CD4-positive, alpha-beta T cell treated with Interferon gamma for 1 hour (primary cell): ENCODE data around the gene MYO7A.

Source experiments
- DNase-seq: peaks from one replicate; pipeline ENCODE4 v3.0.0-alpha.2; 2020

The MYO7A gene

DNA sequence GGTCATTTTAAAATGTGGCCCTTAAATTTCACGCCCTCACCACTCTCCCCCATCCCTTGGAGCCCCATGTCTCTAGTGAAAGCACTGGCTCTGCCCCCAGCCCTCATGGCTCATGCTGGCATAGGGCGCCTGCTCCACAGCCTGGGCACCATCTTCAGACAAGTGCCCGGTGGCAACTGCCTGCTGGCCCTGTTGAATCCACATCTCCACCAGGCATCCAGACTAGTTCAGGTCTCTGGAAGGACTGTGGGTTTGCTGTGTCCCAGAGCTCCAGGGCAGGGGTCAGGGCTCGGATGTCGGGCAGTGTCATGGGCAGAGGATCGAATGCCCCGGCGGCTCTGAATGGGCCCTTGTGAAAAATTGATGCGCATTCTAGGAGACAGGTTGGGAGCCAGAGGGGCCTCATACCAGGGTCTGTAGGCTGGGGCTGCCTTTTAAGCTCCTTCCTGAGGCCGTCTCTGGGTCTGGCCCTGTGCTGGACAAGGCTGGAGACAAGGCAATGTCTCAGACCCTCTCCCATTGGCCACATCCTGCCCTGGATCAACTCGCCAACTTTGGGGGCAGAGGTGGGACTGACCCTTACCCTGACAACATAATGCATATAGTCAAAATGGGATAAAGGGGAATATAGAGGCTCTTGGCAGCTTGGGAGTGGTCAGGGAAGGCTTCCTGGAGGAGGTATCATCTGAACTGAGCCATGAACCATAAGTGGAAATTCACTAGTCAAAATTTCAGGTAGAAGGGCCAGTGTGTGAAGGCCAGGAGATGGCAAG, 1.2 kb downstream of the MYO7A start:
- DNase-seq: no peak

DNA sequence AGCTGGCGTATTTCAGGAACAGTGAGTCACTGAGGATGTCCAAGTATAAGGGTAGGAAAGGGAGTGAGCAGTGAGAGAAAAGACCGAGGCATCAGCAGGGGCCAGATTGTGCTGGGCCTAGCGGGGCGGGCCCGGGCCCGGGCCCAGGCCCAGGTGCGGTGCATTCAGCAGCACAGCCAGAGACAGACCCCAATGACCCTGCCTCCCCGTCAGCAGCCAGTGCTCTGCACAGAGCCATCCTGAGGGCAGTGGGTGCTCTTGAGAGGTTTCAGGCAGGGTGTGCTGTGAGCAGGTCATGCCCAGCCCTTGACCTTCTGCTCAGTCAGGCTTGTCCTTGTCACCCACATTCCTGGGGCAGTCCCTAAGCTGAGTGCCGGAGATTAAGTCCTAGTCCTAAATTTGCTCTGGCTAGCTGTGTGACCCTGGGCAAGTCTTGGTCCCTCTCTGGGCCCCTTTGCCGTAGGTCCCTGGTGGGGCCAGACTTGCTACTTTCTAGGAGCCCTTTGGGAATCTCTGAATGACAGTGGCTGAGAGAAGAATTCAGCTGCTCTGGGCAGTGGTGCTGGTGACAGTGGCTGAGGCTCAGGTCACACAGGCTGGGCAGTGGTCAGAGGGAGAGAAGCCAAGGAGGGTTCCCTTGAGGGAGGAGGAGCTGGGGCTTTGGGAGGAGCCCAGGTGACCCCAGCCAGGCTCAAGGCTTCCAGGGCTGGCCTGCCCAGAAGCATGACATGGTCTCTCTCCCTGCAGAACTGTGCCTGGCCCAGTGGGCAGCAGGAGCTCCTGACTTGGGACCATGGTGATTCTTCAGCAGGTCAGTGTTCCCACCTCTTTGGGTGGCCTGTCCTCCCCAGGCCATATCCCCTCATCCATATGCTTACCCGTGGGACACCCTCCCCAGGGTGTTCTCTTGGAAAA, 2.1 kb downstream of the MYO7A start:
- no peak for DNase-seq

DNA sequence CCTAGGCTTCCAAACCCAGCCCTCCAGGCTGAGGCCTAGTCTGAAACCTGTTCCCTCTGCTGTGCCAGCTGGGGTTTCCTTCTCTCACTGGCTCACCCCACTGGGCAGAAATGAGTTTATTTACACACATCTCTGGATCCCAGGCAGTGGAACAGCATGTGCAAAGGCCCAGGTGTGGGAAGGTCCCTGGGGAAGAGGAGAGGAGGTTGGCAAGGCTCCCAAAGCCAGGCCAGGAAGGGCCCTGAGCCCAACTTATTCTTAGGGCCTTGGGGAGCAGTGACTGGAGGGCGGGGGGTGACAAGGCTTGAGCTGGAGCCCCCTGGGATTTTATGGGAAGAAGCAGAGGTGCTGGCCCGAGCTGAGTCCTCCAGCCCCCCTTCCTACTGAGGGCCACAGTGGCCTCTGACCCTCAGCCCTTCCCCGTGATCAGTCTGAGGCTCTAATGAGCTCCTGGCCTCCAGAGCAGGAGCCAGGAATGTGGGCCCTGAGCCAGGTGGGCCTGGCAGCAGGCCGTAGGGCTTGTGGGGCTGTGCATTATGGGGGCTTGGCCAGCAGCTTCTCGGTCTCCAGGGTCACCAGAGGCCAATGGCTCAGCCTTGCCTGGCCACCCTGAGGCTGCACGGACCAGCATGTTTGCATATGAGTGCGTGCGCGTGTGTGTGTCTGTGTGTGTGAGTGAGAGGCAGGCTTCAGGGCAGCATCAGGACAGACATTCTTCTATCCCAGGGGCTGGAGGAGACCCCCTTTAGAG, 2.9 kb downstream of the MYO7A start:
- no peak for DNase-seq

DNA sequence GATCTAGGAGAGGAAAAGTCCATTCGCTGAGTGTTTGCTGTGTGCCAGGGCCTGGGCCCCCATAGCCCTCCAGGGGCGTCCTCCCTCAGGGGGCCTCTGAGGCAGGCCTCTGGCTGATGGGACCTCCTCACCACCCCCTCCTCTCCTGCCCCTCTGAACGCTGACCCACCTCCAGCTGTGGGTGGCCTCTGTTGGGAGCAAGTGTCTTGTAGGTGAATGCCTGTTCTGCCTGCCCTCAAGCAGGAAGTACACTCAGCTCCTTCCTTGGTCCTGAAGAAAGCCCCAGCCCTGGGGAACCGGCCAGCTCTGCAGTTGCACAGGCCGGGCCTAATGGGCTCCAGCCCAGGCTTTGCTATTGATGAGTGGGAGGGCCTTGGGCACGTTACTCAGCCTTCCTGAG, 3.5 kb downstream of the MYO7A start:
- no peak for DNase-seq

DNA sequence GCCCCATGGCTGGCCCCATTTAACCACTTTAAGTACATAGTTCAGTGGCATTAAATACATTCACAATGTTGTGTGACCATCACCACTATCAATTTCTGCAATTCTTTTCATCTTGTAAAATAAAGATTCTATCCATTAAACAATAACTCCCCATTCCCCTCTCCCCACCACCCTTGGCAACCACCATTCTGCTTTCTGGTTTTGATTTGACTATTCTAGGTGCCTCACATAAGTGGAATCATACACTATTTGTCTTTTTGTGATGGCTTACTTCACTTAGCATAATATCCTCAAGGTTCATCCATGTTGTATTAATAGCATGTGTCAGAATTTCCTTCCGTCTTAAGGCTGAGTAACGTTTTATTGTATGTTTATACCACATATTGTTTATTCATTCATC, 7.0 kb downstream of the MYO7A start:
- DNase-seq: no peak

DNA sequence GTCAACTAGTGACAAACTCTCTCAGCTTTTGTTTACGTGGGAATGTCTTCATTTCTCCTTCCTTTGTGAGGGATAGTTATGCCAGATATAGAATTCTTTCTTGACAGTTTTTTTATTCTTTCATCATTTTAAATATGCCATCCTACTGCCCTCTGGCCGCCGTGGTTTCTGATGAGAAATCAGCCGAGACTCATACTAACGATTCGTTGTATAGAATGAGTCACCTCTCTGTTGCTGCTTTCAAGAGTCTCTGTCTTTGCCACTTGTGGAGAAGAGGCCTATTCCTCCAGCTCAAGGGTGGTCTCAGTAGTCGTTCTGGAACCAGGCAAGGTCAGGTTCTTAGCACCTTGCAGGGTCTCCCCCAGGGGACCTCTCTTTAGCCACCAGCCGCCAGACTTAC, 8.0 kb downstream of the MYO7A start:
- no peak for DNase-seq

DNA sequence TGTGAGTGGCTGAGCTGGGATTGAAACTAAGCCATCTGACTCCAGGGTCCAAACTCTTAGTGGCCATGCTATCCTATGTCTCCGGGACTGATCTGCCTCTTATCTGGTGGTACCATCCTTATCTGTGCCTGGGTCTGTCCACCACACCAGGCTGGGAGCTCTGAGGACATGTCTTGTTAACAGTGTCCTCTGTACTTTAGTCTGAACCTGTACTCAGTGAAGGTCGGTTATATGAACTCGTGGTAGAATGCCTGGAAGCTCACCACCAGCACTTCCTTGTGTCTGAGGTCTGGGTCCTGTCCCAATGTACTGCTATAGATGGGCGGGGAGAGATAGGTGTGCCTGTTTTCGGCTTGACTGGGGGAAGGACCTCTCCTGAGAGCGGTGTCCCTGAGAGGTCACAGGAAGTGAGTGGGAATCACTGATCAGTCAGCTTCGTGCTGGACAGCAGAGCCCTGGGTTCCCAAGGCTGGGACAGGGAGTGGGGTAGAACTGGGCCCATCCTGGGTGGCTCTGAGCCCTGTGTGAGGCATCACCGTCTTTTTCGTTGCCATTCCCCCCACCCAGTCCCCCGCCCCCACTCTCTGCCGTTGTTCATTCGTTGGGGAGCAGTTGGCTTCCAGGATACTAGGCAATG, 8.9 kb downstream of the MYO7A start:
- no peak for DNase-seq

DNA sequence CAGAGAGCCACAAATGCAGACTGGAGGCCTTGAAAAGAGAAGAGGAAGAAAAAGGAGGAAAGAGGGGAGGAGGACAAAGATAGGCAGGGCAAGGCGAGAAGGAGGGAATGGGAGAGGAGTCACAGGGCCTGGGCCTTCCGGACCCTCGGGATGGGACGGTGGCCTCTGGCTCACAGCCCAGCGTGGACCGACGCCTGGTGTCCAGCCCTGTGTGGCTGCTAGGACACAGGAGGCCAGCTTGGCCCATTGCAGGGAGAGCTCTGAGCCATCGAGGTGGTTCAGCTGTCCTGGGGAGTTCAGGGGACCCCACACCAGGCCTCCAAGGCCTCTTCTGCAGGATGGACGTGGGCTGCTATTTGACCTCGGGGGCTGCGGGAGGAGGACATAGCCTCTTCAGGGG, 9.4 kb downstream of the MYO7A start:
- DNase-seq: no peak

DNA sequence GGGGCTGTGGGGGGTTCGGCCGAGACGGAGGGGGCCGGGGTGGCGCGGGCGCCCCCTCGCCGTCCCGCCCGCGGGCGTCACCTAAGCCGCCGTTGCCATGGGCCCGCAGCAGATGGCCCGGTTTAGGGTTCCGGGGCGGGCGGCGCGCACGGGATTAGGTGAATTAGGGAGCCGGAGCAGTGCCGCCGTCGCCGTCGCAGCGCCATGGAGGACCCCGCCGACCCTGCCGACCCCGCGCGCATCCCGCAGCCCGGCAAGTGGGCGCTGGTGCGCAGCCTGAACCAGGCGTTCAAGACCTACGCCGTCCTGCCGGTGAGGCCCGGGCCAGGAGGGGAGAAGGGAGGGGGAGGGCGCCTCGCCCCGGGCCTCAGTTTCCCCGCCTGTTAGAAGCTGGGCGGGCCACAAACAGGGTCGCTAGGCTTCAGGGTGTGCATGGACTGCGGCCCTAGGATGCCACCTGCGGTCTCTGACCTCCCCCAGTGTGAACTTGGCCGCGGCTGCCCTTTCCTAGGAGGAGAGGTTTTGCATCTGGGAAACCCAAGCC, 10.1 kb downstream of the MYO7A start:
- no peak for DNase-seq

DNA sequence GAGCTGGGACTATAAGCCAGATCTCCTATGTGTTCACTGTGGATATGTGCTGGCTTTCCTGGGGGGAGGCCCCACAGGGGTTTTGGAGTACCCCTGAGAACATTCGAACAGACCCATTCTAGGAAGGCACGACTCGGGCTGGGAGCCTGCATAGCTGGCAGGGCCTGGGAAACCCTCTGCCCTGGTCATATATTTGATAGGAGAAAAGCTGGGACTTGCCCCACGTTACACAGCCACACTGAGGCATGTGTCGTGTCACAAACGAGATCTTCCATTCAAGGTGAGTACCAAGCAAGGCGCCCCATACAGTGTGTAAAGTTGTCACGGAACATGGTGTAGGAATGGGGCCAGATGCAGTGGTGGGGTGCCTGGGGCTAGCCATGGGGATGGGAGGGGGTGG, 11.2 kb downstream of the MYO7A start:
- no peak for DNase-seq

DNA sequence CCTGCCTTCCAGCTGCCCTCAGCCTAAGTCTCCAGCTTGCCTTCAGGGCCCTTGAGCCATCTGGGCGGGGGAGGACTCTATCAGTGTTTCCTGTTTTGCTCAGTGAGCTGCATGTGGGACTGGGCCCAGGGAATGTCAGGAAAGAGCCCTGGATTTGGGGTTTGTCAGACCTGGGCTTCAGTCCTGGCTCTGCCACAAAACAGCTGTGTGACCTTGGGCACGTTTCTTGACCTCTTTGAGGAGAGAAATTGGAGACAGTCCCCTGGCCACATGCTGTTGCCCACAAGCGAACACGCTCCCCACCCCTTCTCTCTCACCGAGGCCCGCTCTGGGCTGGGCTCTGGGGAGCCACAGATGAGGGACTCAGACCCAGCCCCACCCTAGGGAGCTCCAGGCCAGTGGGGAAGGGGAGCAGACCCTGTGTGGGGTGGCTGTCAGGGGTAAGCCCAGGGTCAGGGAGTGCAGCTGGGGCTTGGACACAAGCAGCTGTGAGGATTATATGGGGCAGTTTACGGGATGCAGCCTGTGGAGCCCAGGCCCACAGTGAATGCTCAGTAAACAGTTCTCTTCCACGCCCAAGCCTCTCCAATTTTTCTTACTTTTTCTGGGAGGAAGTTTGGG, 12.3 kb downstream of the MYO7A start:
- no peak for DNase-seq

DNA sequence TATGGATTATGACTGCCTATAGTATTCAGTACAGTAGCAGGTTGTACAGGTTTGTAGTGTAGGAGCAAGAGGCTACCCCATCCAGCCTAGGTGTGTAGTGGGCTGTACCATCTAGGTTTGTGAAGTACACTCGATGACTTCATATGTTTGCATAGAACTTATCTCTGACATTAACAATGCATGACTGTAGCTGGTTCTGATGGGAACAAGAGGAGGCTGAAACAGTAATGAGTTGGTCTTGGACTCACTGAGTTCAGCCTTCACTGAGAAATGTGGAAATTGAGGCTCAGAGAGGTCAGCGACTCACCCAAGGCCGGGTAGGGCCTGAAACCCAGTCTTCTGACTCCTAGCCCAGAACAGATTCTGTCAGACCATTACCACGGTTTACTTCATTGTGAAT, 13.0 kb downstream of the MYO7A start:
- no peak for DNase-seq

DNA sequence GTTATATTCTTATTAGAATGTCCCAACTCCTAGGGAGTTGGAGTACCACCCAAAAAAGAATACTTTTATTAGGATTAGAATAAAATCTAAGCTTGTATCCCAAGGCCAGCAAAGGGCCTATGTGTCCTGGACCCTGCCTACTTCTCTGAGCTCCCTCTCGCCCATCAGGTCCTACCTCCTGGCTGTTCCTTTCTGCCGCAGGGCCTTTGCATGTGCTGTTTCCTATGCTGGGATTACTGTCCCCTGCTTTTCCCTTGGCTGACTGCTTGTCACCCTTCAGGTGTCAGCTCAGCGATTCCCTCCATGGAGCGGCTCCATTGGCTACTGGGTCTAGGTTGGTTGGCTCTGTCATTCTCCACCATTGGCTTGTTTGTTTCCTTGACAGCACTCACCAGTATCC, 13.4 kb downstream of the MYO7A start:
- DNase-seq: no peak

DNA sequence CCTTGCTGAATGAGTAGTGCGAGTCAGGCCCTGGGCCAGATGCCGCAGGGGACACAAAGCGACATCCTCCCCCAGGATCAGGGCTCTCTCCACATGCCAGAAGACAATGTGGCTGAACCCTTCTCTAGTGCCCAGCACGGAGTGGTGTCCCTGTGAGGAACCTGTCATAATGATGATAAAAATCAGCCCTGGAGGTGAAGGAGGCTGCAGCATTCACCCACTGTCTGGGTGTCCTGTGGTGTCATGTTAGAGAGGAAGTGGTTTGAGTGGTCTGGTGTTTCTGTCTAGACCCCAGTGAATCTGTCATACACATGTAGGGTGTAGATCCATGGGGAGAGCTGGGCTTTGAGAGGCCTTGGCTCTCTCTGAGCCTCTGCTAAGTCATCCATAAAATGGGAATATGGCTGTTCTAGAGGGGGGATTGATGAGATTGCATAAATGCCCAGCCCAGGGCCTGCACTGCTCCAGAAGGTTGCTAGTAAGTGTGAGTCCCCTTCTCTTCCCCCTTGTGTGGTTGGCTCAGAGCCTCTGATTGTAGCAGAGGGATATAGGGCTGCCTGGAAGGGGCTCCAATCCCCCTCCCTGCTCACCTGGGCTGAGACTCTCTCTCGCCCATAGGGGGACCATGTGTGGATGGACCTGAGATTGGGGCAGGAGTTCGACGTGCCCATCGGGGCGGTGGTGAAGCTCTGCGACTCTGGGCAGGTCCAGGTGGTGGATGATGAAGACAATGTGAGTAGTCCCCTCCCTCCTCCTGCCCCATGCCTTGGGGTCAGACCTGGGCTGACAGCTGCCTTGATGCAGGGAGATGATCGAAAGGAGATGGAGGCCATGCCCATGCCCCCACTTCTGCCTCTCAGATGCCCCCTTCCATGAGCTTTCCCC, 14.3 kb downstream of the MYO7A start:
- DNase-seq: no peak

DNA sequence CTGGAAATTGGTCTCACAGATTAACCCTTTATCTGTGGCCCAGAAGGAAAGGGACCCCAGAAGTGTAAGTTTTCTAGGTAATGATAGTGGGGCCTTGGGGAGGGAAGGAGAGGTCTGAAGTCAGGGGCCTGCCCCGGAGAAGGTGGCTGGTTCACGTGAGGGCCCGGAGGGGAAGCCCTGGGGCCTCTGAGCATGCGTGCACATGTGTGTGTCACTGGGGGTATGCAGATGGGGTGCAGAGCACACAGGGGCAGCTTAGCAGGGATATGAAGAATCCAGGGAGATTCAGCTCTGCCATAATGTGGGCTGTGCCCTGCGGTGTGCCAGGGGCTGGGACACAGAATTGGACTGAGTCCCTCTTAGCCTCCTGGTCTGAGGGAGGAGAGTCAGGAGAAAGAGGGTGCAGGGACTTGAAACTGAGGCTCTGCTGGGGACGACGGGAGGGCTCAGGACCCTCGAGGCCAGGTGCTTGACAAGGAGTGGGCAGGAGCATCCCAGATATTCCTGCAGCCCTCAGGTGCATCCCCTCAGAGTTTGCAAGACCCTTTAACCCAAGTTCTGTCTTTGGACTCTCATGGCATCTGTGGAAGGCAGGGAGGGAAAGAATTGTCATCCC, 15.5 kb downstream of the MYO7A start:
- DNase-seq: no peak

DNA sequence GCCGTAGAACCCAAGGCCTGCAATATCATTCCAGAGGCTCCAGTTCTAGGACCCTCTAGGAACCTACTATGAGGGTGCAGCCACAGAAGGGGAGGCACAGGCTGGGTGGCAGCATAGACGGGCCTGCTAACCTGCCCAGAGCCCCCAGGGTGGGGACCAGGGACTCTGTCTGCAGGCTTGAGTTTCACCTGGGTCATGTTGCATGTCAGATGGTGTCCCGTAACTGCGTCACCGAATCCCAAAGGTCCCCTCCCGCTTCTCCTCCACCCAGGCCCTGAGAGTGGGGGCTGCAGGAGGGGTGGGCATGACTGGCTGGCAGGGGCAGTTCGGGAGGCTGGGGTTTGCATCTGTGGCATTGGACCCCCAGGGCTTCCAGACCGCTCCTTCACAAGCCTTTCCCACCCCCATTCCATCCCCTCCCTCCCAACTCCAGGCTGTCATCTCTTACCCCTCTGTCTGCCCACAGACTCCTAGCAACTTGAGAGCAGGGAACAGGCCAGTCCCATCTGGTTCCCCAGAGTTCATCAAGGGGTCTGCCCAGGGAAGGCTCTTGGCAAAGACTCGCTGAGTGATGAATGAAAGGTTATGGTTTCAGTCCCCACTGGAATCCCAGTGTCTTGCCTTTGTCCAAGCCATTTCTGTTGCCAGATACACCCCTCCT, 16.3 kb downstream of the MYO7A start:
- no peak for DNase-seq

DNA sequence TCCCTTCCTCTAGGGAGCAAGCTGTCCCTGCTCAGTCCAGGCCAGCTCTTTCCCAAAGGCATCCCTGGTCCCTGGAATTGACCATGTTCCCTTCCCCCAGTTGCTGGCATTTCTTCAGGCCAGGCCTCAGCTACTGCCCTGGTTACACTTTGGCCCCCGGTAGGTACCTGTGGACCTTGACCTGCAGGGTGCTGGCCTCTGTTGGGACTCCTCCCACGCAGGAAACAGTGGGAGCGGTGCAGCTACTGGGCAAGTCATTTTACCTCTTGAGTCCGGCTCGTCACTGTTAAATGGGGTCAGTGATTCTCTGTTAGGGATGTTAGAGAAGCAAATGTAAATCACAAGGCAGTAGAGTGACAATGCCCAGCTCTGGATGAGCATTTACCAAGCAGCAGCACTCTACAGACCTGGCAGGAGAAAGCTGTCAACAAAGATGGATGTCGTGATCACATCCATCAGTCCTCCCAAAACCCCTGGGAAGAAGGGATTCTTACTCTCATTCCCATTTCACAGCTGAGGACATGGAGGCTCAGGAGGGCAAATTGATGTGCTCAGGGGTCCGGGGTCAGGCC, 16.9 kb downstream of the MYO7A start:
- DNase-seq: no peak

DNA sequence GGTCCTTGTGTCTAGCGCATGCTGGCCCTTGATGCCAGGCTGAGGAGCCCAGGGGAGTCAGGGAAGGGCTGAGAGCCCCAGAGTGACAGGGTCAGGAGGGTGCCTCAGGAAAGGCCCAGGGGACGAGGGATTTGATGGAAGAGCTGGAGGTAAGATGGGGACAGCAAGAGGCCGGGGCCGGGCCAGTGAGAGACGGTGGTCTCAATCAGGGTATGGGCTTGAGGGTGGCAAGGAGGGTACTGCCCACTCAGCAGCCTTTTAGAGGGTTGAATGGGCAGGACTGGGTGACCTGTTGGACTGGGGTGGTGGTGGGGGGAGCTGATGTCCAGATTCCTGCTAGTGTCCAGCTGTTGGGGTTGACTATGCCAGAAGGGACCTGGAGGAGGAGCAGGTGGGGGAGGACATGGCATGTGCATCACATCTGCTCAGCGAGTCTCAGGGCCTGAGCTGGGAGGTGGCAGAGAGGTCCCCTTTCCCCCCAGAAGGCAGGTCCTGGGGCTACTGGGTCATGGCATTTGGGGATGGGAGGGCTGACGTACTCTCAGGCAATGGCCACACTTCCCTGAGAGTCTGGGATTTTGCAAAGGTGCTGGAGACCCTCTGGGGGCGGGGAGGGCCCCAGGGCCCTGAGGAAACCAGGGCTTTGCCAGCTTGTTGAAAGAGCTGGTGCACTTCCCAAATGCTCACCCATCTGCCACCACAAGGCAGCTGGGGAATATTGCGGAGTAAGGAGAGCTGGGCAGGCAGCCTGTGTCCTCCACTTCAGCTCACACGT, 18.4 kb downstream of the MYO7A start:
- no peak for DNase-seq

DNA sequence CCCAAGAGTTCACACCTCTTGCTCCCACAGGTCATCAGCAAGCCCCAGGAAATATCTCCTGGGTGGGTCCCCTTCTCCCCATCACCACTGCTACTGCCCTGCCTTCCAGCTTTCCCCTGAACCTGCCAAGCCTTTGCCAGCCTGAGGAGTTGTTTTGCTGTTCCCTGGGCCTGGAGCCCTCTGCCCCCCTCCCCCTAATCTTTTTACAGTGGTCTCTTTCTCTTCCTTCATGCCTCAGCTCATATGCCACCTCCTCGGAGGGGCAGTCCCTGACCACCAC, 18.9 kb downstream of the MYO7A start:
- no peak for DNase-seq
